Umbilical cord (tissue), 2 donors: ENCODE data around the gene DTNA. TPM values are rescaled to one million over a fixed set of nuclear protein-coding genes. Genes with fewer than 3 reads are reported as not detected.

Source experiments
- DNase-seq: peaks from one replicate; pipeline ENCODE4 v3.0.0-alpha.2; 2015; ENCODE audit warnings: low spot score
- total RNA-seq: library from RNA; depleted of rRNA; stranded (reverse); fragments of >200 nt; gene quantifications from one replicate; pipeline ENCODE4 v1.2.3, GENCODE V29; 2014; ENCODE audit warnings: low replicate concordance; ENCODE audit not compliant: insufficient read depth

DTNA gene
- total RNA-seq, 1 donor from 2014 or later, result 82.8 TPM

GRCh38 chr18:34805103-34805877, 95.2 kb downstream of the DTNA start:
- DNase-seq, result no peak

- DNase-seq, result no peak
Observed at GRCh38 chr18:34805878-34806351, 95.8 kb downstream of the DTNA start.

GRCh38 chr18:34806527-34806926, 96.4 kb downstream of the DTNA start:
- no peak for DNase-seq

GRCh38 chr18:34807106-34807796, 97.2 kb downstream of the DTNA start:
- no peak for DNase-seq

- DNase-seq, result no peak
Observed at GRCh38 chr18:34808389-34808788, 98.3 kb downstream of the DTNA start.

- no peak for DNase-seq
Observed at GRCh38 chr18:34809451-34810072, 99.5 kb downstream of the DTNA start.

- DNase-seq, result no peak
Observed at GRCh38 chr18:34816183-34816582, 106.1 kb downstream of the DTNA start.

GRCh38 chr18:34817636-34818035, 107.5 kb downstream of the DTNA start:
- no peak for DNase-seq

GRCh38 chr18:34818064-34818463, 108.0 kb downstream of the DTNA start:
- no peak for DNase-seq

- DNase-seq, result no peak
Observed at GRCh38 chr18:34820360-34821065, 110.4 kb downstream of the DTNA start.

GRCh38 chr18:34821669-34822210, 111.6 kb downstream of the DTNA start:
- peak; percentile 17 for DNase-seq

GRCh38 chr18:34828093-34828492, 118.0 kb downstream of the DTNA start:
- DNase-seq, result no peak

GRCh38 chr18:34834897-34835296, 124.8 kb downstream of the DTNA start:
- DNase-seq, result peak; percentile 10

- no peak for DNase-seq
Observed at GRCh38 chr18:34835466-34835865, 125.4 kb downstream of the DTNA start.

- peak; percentile 54 for DNase-seq
Observed at GRCh38 chr18:34837769-34838272, 127.7 kb downstream of the DTNA start.

- DNase-seq, result no peak
Observed at GRCh38 chr18:34838669-34839068, 128.6 kb downstream of the DTNA start.

- no peak for DNase-seq
Observed at GRCh38 chr18:34840256-34840826, 130.2 kb downstream of the DTNA start.

- no peak for DNase-seq
Observed at GRCh38 chr18:34841891-34842290, 131.8 kb downstream of the DTNA start.

GRCh38 chr18:34844072-34844471, 134.0 kb downstream of the DTNA start:
- no peak for DNase-seq

- no peak for DNase-seq
Observed at GRCh38 chr18:34844732-34845459, 134.8 kb downstream of the DTNA start.
